GM13976 (cell line): ENCODE measurements around the gene C1QTNF1.

Experiments used
- DNase-seq: peaks from one replicate; pipeline ENCODE4 v3.0.0; 2012; ENCODE audit warnings: low spot score
- CTCF ChIP-seq: IDR thresholded peaks from 2 replicates; pipeline ENCODE4 v1.5.1; 2012; ENCODE audit warnings: borderline replicate concordance, mild to moderate bottlenecking; ENCODE audit not compliant: insufficient read depth; ENCODE audit errors: extremely low read depth, missing control alignments, control extremely low read depth
- in situ Hi-C: fragments of 300-500 bp; cut with MboI; formaldehyde crosslinking; loops from one replicate; pipeline ENCODE4 v1.12.0; 2022; ENCODE audit warnings: low sequenced_read_pairs, mixed read lengths, inconsistent platforms; ENCODE audit not compliant: unreplicated experiment

The C1QTNF1 gene

GRCh38 chr17:79077587-79077986 is 53.6 kb downstream of the C1QTNF1 start:
- no peak for DNase-seq
- in situ Hi-C loops: no loop called here
- no peak for TF ChIP-seq CTCF

GRCh38 chr17:79078476-79079190 is 54.7 kb downstream of the C1QTNF1 start:
- in situ Hi-C loops: no loop called here
- TF ChIP-seq CTCF: no peak
- DNase-seq: no peak

- TF ChIP-seq CTCF: no peak
- in situ Hi-C loops: loop anchor here (10.0 kb wide), 1 partner anchor 315 kb away; no protein-coding TSS in a partner anchor
- DNase-seq: no peak
Measured at GRCh38 chr17:79079421-79080200, 55.6 kb downstream of the C1QTNF1 start.

GRCh38 chr17:79080349-79080748 is 56.4 kb downstream of the C1QTNF1 start:
- in situ Hi-C loops: loop anchor here (10.0 kb wide), 1 partner anchor 314 kb away; no protein-coding TSS in a partner anchor
- no peak for TF ChIP-seq CTCF
- DNase-seq: no peak

GRCh38 chr17:79080761-79081290 is 56.9 kb downstream of the C1QTNF1 start:
- no peak for DNase-seq
- TF ChIP-seq CTCF: no peak
- in situ Hi-C loops: loop anchor here (10.0 kb wide), 1 partner anchor 314 kb away; no protein-coding TSS in a partner anchor

DNA sequence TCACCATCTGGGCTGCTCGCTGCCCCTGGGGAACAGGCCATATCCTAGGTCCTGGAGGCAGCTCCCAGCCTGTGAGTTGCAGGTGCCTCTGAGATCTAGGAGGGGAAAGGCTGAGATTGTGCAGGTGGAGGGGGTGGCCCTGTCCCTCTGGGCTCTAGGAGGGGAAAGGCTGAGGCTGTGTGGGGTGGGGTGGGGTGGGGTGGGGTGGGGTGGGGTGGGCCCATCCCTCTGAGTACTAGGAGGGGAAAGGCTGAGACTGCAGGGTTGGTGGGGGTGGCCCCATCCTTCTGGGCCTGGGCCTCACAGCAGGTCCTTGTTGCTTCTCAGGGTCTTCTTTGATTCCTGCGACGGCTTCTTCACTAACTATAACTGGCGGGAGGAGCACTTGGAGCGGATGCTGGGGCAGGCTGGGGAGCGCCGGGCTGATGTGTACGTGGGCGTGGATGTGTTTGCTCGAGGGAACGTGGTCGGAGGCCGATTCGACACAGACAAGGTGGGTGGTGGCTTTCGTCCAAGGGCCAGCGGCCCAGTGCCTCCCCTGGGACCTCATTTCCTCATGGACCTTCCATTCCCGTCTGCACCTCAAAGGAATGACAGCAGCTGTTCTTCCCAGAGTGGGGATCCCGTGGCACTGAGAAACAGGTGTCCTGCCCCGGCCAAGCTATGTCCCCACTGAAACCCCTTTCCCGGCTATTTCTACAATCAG is 57.8 kb downstream of the C1QTNF1 start:
- no peak for DNase-seq
- TF ChIP-seq CTCF: no peak
- in situ Hi-C loops: loop anchor here (10.0 kb wide), 1 partner anchor 313 kb away; no protein-coding TSS in a partner anchor
